Ishikawa (cell line): ENCODE measurements around the gene PGC.

Source experiments
- CEBPB ChIP-seq: IDR thresholded peaks from 2 replicates; pipeline ENCODE4 v1.6.1; 2012
- CREB1 ChIP-seq: IDR thresholded peaks from 2 replicates; pipeline ENCODE4 v1.6.1; 2012; ENCODE audit warnings: low read depth
- MAX ChIP-seq: IDR thresholded peaks from 2 replicates; pipeline ENCODE4 v1.6.1; 2012
- NFIC ChIP-seq: IDR thresholded peaks from 2 replicates; pipeline ENCODE4 v1.6.1; 2012
- REST ChIP-seq: IDR thresholded peaks from 2 replicates; pipeline ENCODE4 v1.6.1; 2012; ENCODE audit warnings: low read depth, mild to moderate bottlenecking
- TAF1 ChIP-seq: IDR thresholded peaks from 2 replicates; pipeline ENCODE4 v1.6.1; 2012; ENCODE audit warnings: low read depth, mild to moderate bottlenecking
- TCF12 ChIP-seq: IDR thresholded peaks from 2 replicates; pipeline ENCODE4 v1.6.1; 2012; ENCODE audit warnings: low read depth
- TEAD4 ChIP-seq: IDR thresholded peaks from 2 replicates; pipeline ENCODE4 v1.6.1; 2012
- ZBTB7A ChIP-seq: IDR thresholded peaks from 2 replicates; pipeline ENCODE4 v1.6.1; 2012; ENCODE audit warnings: low read depth

DNA sequence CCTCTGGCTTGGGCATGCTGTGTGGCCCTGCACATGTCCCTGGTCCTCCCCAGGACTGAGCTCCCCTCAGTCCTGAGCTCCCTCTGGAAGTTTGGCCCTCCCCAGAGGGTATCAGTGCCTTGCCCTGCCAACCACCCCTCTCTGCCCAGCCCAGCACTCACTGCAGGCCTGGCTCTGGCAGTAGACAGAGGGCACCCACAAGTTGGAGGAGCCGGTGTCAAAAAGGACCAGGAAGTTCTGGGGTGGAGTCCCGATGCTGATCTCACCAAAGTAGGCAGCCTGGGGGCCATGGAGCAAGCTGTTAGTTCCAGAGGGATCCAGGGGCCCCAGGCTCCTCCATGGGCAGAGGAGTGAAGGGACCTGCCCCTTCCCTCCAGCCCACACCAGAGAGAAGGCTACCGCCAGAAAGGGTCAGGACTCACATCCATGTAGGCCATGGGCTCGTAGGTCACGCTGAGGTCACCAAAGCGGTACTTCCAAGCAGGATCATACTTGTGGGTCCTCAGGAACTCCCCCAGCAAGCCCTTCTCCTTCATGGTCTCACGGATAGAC lies 2.9 kb downstream of the PGC start:
- no peak for TF ChIP-seq ZBTB7A
- TF ChIP-seq TAF1: no peak
- TF ChIP-seq CEBPB: no peak
- no peak for TF ChIP-seq NFIC
- no peak for TF ChIP-seq TEAD4
- no peak for TF ChIP-seq MAX
- no peak for TF ChIP-seq REST
- TF ChIP-seq TCF12: no peak
- TF ChIP-seq CREB1: no peak
